Measurements from ENCODE around the gene ABCB11.
"Not testable (repeated sequence)": the region's sequence is repeated elsewhere in the genome, so short reads cannot be mapped to it uniquely, and the experiment has no call there.

ABCB11 gene

GRCh38 chr2:169031202-169031601, at the start of gene ABCB11:
Gene ABCB11, minus strand, starts transcription at chr2:169031324. Its CDS starts 13,199 bp downstream, at chr2:169018125.
- no peak for DNase-seq (ENCODE audit: low read depth in 2 of 3, low spot score in 1 of 3)

- no peak for DNase-seq (ENCODE audit: low read depth in 2 of 3, low spot score in 1 of 3)
Measured at GRCh38 chr2:169080250-169081069, 49.3 kb upstream of the ABCB11 start.

GRCh38 chr2:169077674-169078240, 46.6 kb upstream of the ABCB11 start:
- DNase-seq (ENCODE audit: low read depth in 2 of 3, low spot score in 1 of 3), result no peak

- DNase-seq (ENCODE audit: low read depth in 2 of 3, low spot score in 1 of 3), result no peak
Measured at GRCh38 chr2:169073963-169074751, 43.0 kb upstream of the ABCB11 start.

GRCh38 chr2:169073211-169073962, 42.3 kb upstream of the ABCB11 start:
- no peak for DNase-seq (ENCODE audit: low read depth in 2 of 3, low spot score in 1 of 3)

- no peak for DNase-seq (ENCODE audit: low read depth in 2 of 3, low spot score in 1 of 3)
Measured at GRCh38 chr2:169072163-169072925, 41.2 kb upstream of the ABCB11 start.

GRCh38 chr2:169071455-169071854, 40.3 kb upstream of the ABCB11 start:
- DNase-seq (ENCODE audit: low read depth in 2 of 3, low spot score in 1 of 3), result no peak

GRCh38 chr2:169069833-169070232, 38.7 kb upstream of the ABCB11 start:
- DNase-seq (ENCODE audit: low read depth in 2 of 3, low spot score in 1 of 3), result no peak

- peak; percentile 28 to 41 (median 32) for DNase-seq (ENCODE audit: low read depth in 2 of 3, low spot score in 1 of 3)
Measured at GRCh38 chr2:169069341-169069740, 38.2 kb upstream of the ABCB11 start, which contains the start of gene DHRS9. Gene DHRS9, plus strand, starts transcription at chr2:169069563. Its CDS starts 12,019 bp downstream, at chr2:169081582.

GRCh38 chr2:169066897-169067296, 35.8 kb upstream of the ABCB11 start:
- DNase-seq (ENCODE audit: low read depth in 2 of 3, low spot score in 1 of 3), result no peak

GRCh38 chr2:169065864-169066517, 34.9 kb upstream of the ABCB11 start:
- DNase-seq (ENCODE audit: low read depth in 2 of 3, low spot score in 1 of 3), result no peak

- no peak for DNase-seq (ENCODE audit: low read depth in 2 of 3, low spot score in 1 of 3)
Measured at GRCh38 chr2:169065422-169065821, 34.3 kb upstream of the ABCB11 start.

- not testable (repeated sequence) for DNase-seq (ENCODE audit: low read depth in 2 of 3, low spot score in 1 of 3)
Measured at GRCh38 chr2:169064199-169064598, 33.1 kb upstream of the ABCB11 start.

- DNase-seq (ENCODE audit: low read depth in 2 of 3, low spot score in 1 of 3), result not testable (repeated sequence)
Measured at GRCh38 chr2:169054575-169054974, 23.5 kb upstream of the ABCB11 start.

- DNase-seq (ENCODE audit: low read depth in 2 of 3, low spot score in 1 of 3), result no peak
Measured at GRCh38 chr2:169050476-169051240, 19.5 kb upstream of the ABCB11 start.

GRCh38 chr2:169049142-169049541, 18.0 kb upstream of the ABCB11 start:
- no peak for DNase-seq (ENCODE audit: low read depth in 2 of 3, low spot score in 1 of 3)

- DNase-seq (ENCODE audit: low read depth in 2 of 3, low spot score in 1 of 3), result no peak
Measured at GRCh38 chr2:169047256-169048250, 16.4 kb upstream of the ABCB11 start.
